Suprapubic skin (tissue), 4 donors: Measurements from ENCODE around the gene RBL1.

ENCODE experiments used
- EP300 ChIP-seq: sonication (generic); formaldehyde crosslinking; IDR thresholded peaks from one replicate; pipeline ENCODE4 v1.6.1; 2017; ENCODE audit warnings: antibody characterized with exemption
- POLR2A ChIP-seq, 2 donors: fragments of 450-650 bp; IDR thresholded peaks; one replicate each; pipeline ENCODE4 v1.6.1; 2017; ENCODE audit warnings: antibody characterized with exemption in 2 of 2, mild to moderate bottlenecking in 2 of 2, moderate library complexity in 2 of 2
- POLR2AphosphoS5 ChIP-seq, 3 donors: sonication (generic); formaldehyde crosslinking; IDR thresholded peaks; one replicate each; pipeline ENCODE4 v1.6.1; 2017; ENCODE audit warnings: antibody characterized with exemption in 3 of 3
- TF ChIP-seq, protein P1 (sequence below), 2 donors: fragments of 200-600 bp in 1 of 2; fragments of 450-650 bp in 1 of 2; sonication (generic) in 1 of 2; IDR thresholded peaks; one replicate each; pipeline ENCODE4 v1.5.1; 2016 to 2019; ENCODE audit warnings: antibody characterized with exemption in 2 of 2, mild to moderate bottlenecking in 1 of 2, moderate library complexity in 1 of 2

DNA sequence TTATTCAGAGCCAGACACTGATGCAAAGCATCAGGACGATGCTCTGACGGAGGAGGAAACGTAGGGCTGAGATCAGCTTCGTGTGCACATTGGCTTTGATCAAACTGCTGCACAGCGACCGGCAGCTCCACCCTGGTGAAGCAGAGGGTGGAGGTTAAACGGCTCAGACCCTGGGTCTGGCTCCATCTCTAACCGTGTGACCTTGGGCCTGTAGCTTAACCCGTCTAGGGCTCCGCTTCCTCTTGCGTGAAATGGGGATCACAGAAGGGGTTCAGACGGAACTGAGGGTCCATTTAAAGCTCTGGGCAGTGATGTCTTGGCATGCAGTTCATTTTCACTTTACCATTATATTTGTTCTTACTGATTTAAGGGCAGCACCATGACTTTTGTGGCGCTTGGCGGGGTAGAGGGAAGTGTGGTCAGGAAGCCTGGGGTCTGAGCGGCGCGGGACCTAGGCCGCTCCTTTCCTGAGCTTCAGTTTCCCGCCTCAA, 644 bp downstream of the RBL1 start:
- TF ChIP-seq, protein P1, sequence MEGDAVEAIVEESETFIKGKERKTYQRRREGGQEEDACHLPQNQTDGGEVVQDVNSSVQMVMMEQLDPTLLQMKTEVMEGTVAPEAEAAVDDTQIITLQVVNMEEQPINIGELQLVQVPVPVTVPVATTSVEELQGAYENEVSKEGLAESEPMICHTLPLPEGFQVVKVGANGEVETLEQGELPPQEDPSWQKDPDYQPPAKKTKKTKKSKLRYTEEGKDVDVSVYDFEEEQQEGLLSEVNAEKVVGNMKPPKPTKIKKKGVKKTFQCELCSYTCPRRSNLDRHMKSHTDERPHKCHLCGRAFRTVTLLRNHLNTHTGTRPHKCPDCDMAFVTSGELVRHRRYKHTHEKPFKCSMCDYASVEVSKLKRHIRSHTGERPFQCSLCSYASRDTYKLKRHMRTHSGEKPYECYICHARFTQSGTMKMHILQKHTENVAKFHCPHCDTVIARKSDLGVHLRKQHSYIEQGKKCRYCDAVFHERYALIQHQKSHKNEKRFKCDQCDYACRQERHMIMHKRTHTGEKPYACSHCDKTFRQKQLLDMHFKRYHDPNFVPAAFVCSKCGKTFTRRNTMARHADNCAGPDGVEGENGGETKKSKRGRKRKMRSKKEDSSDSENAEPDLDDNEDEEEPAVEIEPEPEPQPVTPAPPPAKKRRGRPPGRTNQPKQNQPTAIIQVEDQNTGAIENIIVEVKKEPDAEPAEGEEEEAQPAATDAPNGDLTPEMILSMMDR (IDR thresholded peaks at IDR 0.05): no peak
- no peak for TF ChIP-seq POLR2A (IDR thresholded peaks at IDR 0.05)
- TF ChIP-seq POLR2AphosphoS5 (IDR thresholded peaks at IDR 0.05): no peak
- TF ChIP-seq EP300: no peak
